CD4-positive, alpha-beta memory T cell (primary cell): ENCODE measurements around the gene NACC1. TPM values are rescaled to one million over a fixed set of nuclear protein-coding genes. Genes with fewer than 3 reads are reported as not detected.

Experiments used
- CTCF ChIA-PET: fragments of 350-600 bp; sonication (Branson Sonifier 250); formaldehyde crosslinking; loops from one replicate; lab custom pipeline; 2021; ENCODE audit warnings: inconsistent platforms; ENCODE audit not compliant: partially characterized antibody; lab: Charles Lee
- POLR2A ChIA-PET: fragments of 350-600 bp; sonication (Branson Sonifier 250); formaldehyde crosslinking; loops from one replicate; lab custom pipeline; 2021; ENCODE audit not compliant: partially characterized antibody; lab: Charles Lee
- DNase-seq, 5 donors: peaks; one replicate each; pipeline versions ENCODE4 v3.0.0 to v3.0.0-alpha.2; 2020 to 2022; ENCODE audit warnings: mixed read lengths in 1 of 5
- H3K27ac ChIP-seq: one replicate; pipeline ENCODE4 v1.7.0; 2013; ENCODE audit warnings: low read depth, low read length
- H3K27me3 ChIP-seq: 2 replicates; pipeline ENCODE4 v1.7.0; 2013; ENCODE audit warnings: mild to moderate bottlenecking, low read length, moderate library complexity; ENCODE audit not compliant: insufficient read depth
- H3K36me3 ChIP-seq: 2 replicates; pipeline ENCODE4 v1.7.0; 2013; ENCODE audit warnings: mild to moderate bottlenecking, low read length, moderate library complexity; ENCODE audit not compliant: insufficient read depth
- H3K4me1 ChIP-seq: 2 replicates; pipeline ENCODE4 v1.7.0; 2013; ENCODE audit warnings: mild to moderate bottlenecking, low read length, moderate library complexity; ENCODE audit not compliant: insufficient read depth
- H3K4me3 ChIP-seq, 2 donors: one replicate each; pipeline ENCODE4 v1.7.0; 2013; ENCODE audit warnings: low read length in 2 of 2, mild to moderate bottlenecking in 1 of 2
- H3K9me3 ChIP-seq, 2 donors: one replicate each; pipeline ENCODE4 v1.7.0; 2013; ENCODE audit warnings: low read length in 2 of 2, control low read depth in 1 of 2; ENCODE audit not compliant: control insufficient read depth in 1 of 2
- H3K27ac Mint-ChIP-seq, 7 donors: one replicate each; pipeline ENCODE4 v1.8.0; 2020 to 2021; ENCODE audit warnings: mixed read lengths in 7 of 7, mild to moderate bottlenecking in 6 of 7, inconsistent platforms in 3 of 7, moderate library complexity in 3 of 7
- H3K27me3 Mint-ChIP-seq, 2 donors: one replicate each; pipeline ENCODE4 v1.8.0; 2020 to 2021; ENCODE audit warnings: mixed read lengths in 2 of 2
- H3K36me3 Mint-ChIP-seq, 2 donors: one replicate each; pipeline ENCODE4 v1.8.0; 2020 to 2021; ENCODE audit warnings: mixed read lengths in 2 of 2, inconsistent platforms in 1 of 2, mild to moderate bottlenecking in 1 of 2
- H3K4me1 Mint-ChIP-seq, 4 donors: one replicate each; pipeline ENCODE4 v1.8.0; 2020 to 2021; ENCODE audit warnings: mixed read lengths in 4 of 4, mild to moderate bottlenecking in 1 of 4
- H3K4me3 Mint-ChIP-seq, 8 donors: one replicate each; pipeline ENCODE4 v1.8.0; 2020 to 2021; ENCODE audit warnings: mixed read lengths in 8 of 8, mild to moderate bottlenecking in 7 of 8, moderate library complexity in 6 of 8, inconsistent platforms in 3 of 8
- H3K9me3 Mint-ChIP-seq, 8 donors: one replicate each; pipeline ENCODE4 v1.8.0; 2020 to 2021; ENCODE audit warnings: mixed read lengths in 8 of 8, mild to moderate bottlenecking in 5 of 8, inconsistent platforms in 3 of 8, moderate library complexity in 1 of 8
- intact Hi-C: fragments of 100-400 bp; cut with micrococcal nuclease; formaldehyde crosslinking; loops from one replicate; pipeline ENCODE4 v1.15.1; 2023
- polyA plus RNA-seq, 2 donors: library from polyadenylated mRNA; unstranded; fragments of 300-500 nt; fragmentation: Illumina TruSeq; gene quantifications; one replicate each; pipeline ENCODE4 v1.2.3, GENCODE V29; 2021
- total RNA-seq, 2 experiments: library from RNA; stranded (reverse); gene quantifications; one replicate each; pipeline ENCODE4 v1.2.3, GENCODE V29; 2021

NACC1 gene
- total and polyA plus RNA-seq, 4 experiments from 2014 or later: 0.15 to 34.1 (median 13.8) TPM

GRCh38 chr19:13128583-13128982 is 10.5 kb downstream of the NACC1 start:
- H3K4me3 Mint-ChIP-seq: no peak overlapping the region
- H3K27me3 ChIP-seq: no peaks in the 10 kb centered on the region
- no peak for DNase-seq
- H3K27ac Mint-ChIP-seq: peak overlapping the region in 3 of 7 donors; percentile 25 to 36 (median 35)
- H3K9me3 Mint-ChIP-seq: no peaks in the 10 kb centered on the region
- H3K9me3 ChIP-seq: no peaks in the 10 kb centered on the region
- H3K27me3 Mint-ChIP-seq: no peaks in the 10 kb centered on the region
- intact Hi-C loops: no loop called here
- peaks cover 32% of the 10 kb centered on the region for H3K4me1 ChIP-seq
- POLR2A ChIA-PET: interaction anchor here (0.9 kb wide), 1 partner anchor 24 kb away, joined by 3 read pairs; no protein-coding TSS in a partner anchor
- H3K27ac ChIP-seq: no peak overlapping the region
- H3K4me1 Mint-ChIP-seq: peaks cover 26 to 41% (median 30%) of the 10 kb centered on the region in 4 donors
- peaks cover 0 to 12% of the 10 kb centered on the region in 2 donors for H3K36me3 Mint-ChIP-seq
- CTCF ChIA-PET: interaction anchor here (0.7 to 1.2 kb wide), 4 partner anchors 15 to 163 kb away, joined by 3 to 4 read pairs (median 3); no protein-coding TSS in a partner anchor
- H3K36me3 ChIP-seq: no peaks in the 10 kb centered on the region
- H3K4me3 ChIP-seq: no peak overlapping the region

- Histone ChIP-seq H3K36me3 (no peaks in the 10 kb centered on the region), H3K4me1 (peaks cover 34% of the 10 kb centered on the region), H3K27me3 (no peaks in the 10 kb centered on the region), H3K9me3 (no peaks in the 10 kb centered on the region), H3K4me3 (no peak overlapping the region), H3K27ac (no peak overlapping the region)
- ChIA-PET POLR2A (interaction anchor here (0.9 kb wide), 1 partner anchor 23 kb away, joined by 3 read pairs; no protein-coding TSS in a partner anchor), CTCF (interaction anchor here (0.6 to 2.6 kb wide), 4 partner anchors 15 to 164 kb away, joined by 3 to 7 read pairs (median 4); no protein-coding TSS in a partner anchor)
- no peak overlapping the region for H3K27ac Mint-ChIP-seq
- no peaks in the 10 kb centered on the region for H3K9me3 Mint-ChIP-seq
- peaks cover 26 to 42% (median 30%) of the 10 kb centered on the region in 4 donors for H3K4me1 Mint-ChIP-seq
- peaks cover 0 to 9% of the 10 kb centered on the region in 2 donors for H3K36me3 Mint-ChIP-seq
- no peak overlapping the region for H3K4me3 Mint-ChIP-seq
- intact Hi-C loops: no loop called here
- no peak for DNase-seq
- H3K27me3 Mint-ChIP-seq: no peaks in the 10 kb centered on the region
Measured at GRCh38 chr19:13129384-13129783, 11.3 kb downstream of the NACC1 start.

- DNase-seq: no peak
- H3K27me3 ChIP-seq: no peaks in the 10 kb centered on the region
- CTCF ChIA-PET: interaction anchor here (0.9 to 2.6 kb wide), 3 partner anchors 91 to 166 kb away, joined by 3 to 7 read pairs (median 3); no protein-coding TSS in a partner anchor
- no peak overlapping the region for H3K4me3 ChIP-seq
- no peaks in the 10 kb centered on the region for H3K9me3 Mint-ChIP-seq
- H3K4me1 Mint-ChIP-seq: peaks cover 26 to 42% (median 31%) of the 10 kb centered on the region in 4 donors
- H3K4me3 Mint-ChIP-seq: peak overlapping the region in 1 of 8 donors; percentile 11
- no peaks in the 10 kb centered on the region for H3K36me3 ChIP-seq
- intact Hi-C loops: no loop called here
- H3K36me3 Mint-ChIP-seq: peaks cover 0 to 9% of the 10 kb centered on the region in 2 donors
- POLR2A ChIA-PET: interaction anchor here (1.0 to 3.5 kb wide), 4 partner anchors 11 to 21 kb away, joined by 3 to 19 read pairs (median 4); partner anchors contain the start of gene NACC1
- no peak overlapping the region for H3K27ac ChIP-seq
- H3K27ac Mint-ChIP-seq: peak overlapping the region in 6 of 7 donors; percentile 55 to 89 (median 60)
- no peaks in the 10 kb centered on the region for H3K9me3 ChIP-seq
- H3K4me1 ChIP-seq: peaks cover 34% of the 10 kb centered on the region
- H3K27me3 Mint-ChIP-seq: no peaks in the 10 kb centered on the region
Measured at GRCh38 chr19:13130886-13131490, 12.9 kb downstream of the NACC1 start.

GRCh38 chr19:13132471-13133180 is 14.6 kb downstream of the NACC1 start:
- intact Hi-C loops: loop anchor here (2.0 kb wide), 1 partner anchor 16 kb away; the partner anchor contains the start of gene TRMT1
- CTCF ChIA-PET: interaction anchor here (0.8 to 1.2 kb wide), 6 partner anchors 28 to 167 kb away, joined by 3 to 6 read pairs (median 4); no protein-coding TSS in a partner anchor
- no peaks in the 10 kb centered on the region for H3K9me3 Mint-ChIP-seq
- H3K27ac Mint-ChIP-seq: peak overlapping the region; percentile 66 to 90 (median 79)
- Histone ChIP-seq H3K36me3 (peaks cover 9% of the 10 kb centered on the region), H3K27me3 (no peaks in the 10 kb centered on the region), H3K9me3 (no peaks in the 10 kb centered on the region), H3K4me1 (peaks cover 34% of the 10 kb centered on the region), H3K4me3 (peak overlapping the region in 1 of 2 donors; percentile 1), H3K27ac (no peak overlapping the region)
- H3K4me1 Mint-ChIP-seq: peaks cover 25 to 42% (median 30%) of the 10 kb centered on the region in 4 donors
- peak; percentile 52 to 83 (median 61) for DNase-seq
- H3K36me3 Mint-ChIP-seq: peaks cover 7 to 20% of the 10 kb centered on the region in 2 donors
- H3K27me3 Mint-ChIP-seq: no peaks in the 10 kb centered on the region
- POLR2A ChIA-PET: interaction anchor here (0.9 to 3.5 kb wide), 9 partner anchors 9 to 248 kb away, joined by 3 to 19 read pairs (median 5); partner anchors contain the start of genes IER2, NACC1 and STX10
- peak overlapping the region; percentile 31 to 82 (median 65) for H3K4me3 Mint-ChIP-seq

GRCh38 chr19:13133241-13133870 is 15.3 kb downstream of the NACC1 start:
- Mint-ChIP-seq H3K4me3 (peak overlapping the region in 2 of 8 donors; percentile 72 to 82), H3K9me3 (no peaks in the 10 kb centered on the region), H3K36me3 (peaks cover 8 to 24% of the 10 kb centered on the region in 2 donors), H3K27ac (peak overlapping the region in 5 of 7 donors; percentile 46 to 83 (median 79)), H3K27me3 (no peaks in the 10 kb centered on the region), H3K4me1 (peaks cover 23 to 35% (median 27%) of the 10 kb centered on the region in 4 donors)
- no peak overlapping the region for H3K4me3 ChIP-seq
- POLR2A ChIA-PET: interaction anchor here (1.1 to 3.5 kb wide), 5 partner anchors 15 to 30 kb away, joined by 3 to 19 read pairs (median 7); partner anchors contain the start of genes IER2, NACC1 and STX10
- peaks cover 30% of the 10 kb centered on the region for H3K4me1 ChIP-seq
- DNase-seq: no peak
- H3K27me3 ChIP-seq: no peaks in the 10 kb centered on the region
- H3K36me3 ChIP-seq: peaks cover 14% of the 10 kb centered on the region
- H3K27ac ChIP-seq: no peak overlapping the region
- intact Hi-C loops: loop anchor here (2.0 kb wide), 1 partner anchor 17 kb away; the partner anchor contains the start of gene TRMT1
- no peaks in the 10 kb centered on the region for H3K9me3 ChIP-seq
- CTCF ChIA-PET: interaction anchor here (1.2 kb wide), 1 partner anchor 145 kb away, joined by 4 read pairs; no protein-coding TSS in a partner anchor

- ChIA-PET CTCF (interaction anchor here (0.7 kb wide), 1 partner anchor 157 kb away, joined by 3 read pairs; no protein-coding TSS in a partner anchor), POLR2A (no interaction called here)
- H3K27me3 ChIP-seq: no peaks in the 10 kb centered on the region
- peaks cover 14% of the 10 kb centered on the region for H3K36me3 ChIP-seq
- no peak overlapping the region for H3K4me3 ChIP-seq
- no peak for DNase-seq
- peaks cover 30% of the 10 kb centered on the region for H3K4me1 ChIP-seq
- intact Hi-C loops: no loop called here
- Mint-ChIP-seq H3K4me1 (peaks cover 19 to 29% (median 22%) of the 10 kb centered on the region in 4 donors), H3K27me3 (no peaks in the 10 kb centered on the region), H3K9me3 (no peaks in the 10 kb centered on the region), H3K4me3 (no peak overlapping the region), H3K36me3 (peaks cover 8 to 25% of the 10 kb centered on the region in 2 donors), H3K27ac (peak overlapping the region in 1 of 7 donors; percentile 13)
- no peaks in the 10 kb centered on the region for H3K9me3 ChIP-seq
- H3K27ac ChIP-seq: no peak overlapping the region
Measured at GRCh38 chr19:13134626-13135025, 16.6 kb downstream of the NACC1 start.
